H7 (cell line): ENCODE results near the gene FRMD4A. TPM values are rescaled to one million over a fixed set of nuclear protein-coding genes. Genes with fewer than 3 reads are reported as not detected.

ENCODE experiments used
- DNase-seq: peaks from one replicate; pipeline ENCODE4 v3.0.0; 2012
- H3K27me3 ChIP-seq: 2 replicates; pipeline ENCODE4 v1.6.0; 2011; ENCODE audit warnings: mild to moderate bottlenecking, low read length; ENCODE audit not compliant: control insufficient read depth, insufficient read depth
- H3K36me3 ChIP-seq: replicated peaks from 2 replicates; pipeline ENCODE4 v1.5.1; 2011; ENCODE audit warnings: low read length; ENCODE audit not compliant: control insufficient read depth, insufficient read depth
- H3K4me3 ChIP-seq: 2 replicates; pipeline ENCODE4 v1.5.1; 2011; ENCODE audit warnings: low read depth, mild to moderate bottlenecking, control low read depth, low read length, moderate library complexity; ENCODE audit not compliant: insufficient read depth
- total RNA-seq: library from RNA; depleted of rRNA; stranded (reverse); fragments of >200 nt; shearing (Covaris generic); gene quantifications from 2 replicates; pipeline ENCODE4 v1.2.3, GENCODE V29; 2014

FRMD4A gene
- total RNA-seq, 1 experiment from 2014 or later = 10.8 TPM

- Histone ChIP-seq H3K36me3 (no peaks in the 10 kb centered on the region), H3K4me3 (no peak overlapping the region), H3K27me3 (no peaks in the 10 kb centered on the region)
- DNase-seq = no peak
These were observed 339.8 kb downstream of the FRMD4A start for GRCh38 chr10:13990946-13991345.

- Histone ChIP-seq H3K4me3 (no peak overlapping the region), H3K27me3 (no peaks in the 10 kb centered on the region), H3K36me3 (no peaks in the 10 kb centered on the region)
- DNase-seq = no peak
These were observed 340.3 kb downstream of the FRMD4A start for GRCh38 chr10:13990392-13990805.

GRCh38 chr10:13989616-13990015, 341.1 kb downstream of the FRMD4A start:
- Histone ChIP-seq H3K4me3 (no peak overlapping the region), H3K36me3 (no peaks in the 10 kb centered on the region), H3K27me3 (no peaks in the 10 kb centered on the region)
- no peak for DNase-seq

- no peak overlapping the region for H3K4me3 ChIP-seq
- no peak for DNase-seq
- H3K27me3 ChIP-seq = no peaks in the 10 kb centered on the region
- H3K36me3 ChIP-seq = no peaks in the 10 kb centered on the region
These were observed 343.3 kb downstream of the FRMD4A start for GRCh38 chr10:13987446-13987845.

GRCh38 chr10:13984647-13985155, 346.0 kb downstream of the FRMD4A start:
- H3K27me3 ChIP-seq = no peaks in the 10 kb centered on the region
- no peaks in the 10 kb centered on the region for H3K36me3 ChIP-seq
- DNase-seq = no peak
- no peak overlapping the region for H3K4me3 ChIP-seq

- H3K4me3 ChIP-seq = no peak overlapping the region
- no peak for DNase-seq
- no peaks in the 10 kb centered on the region for H3K27me3 ChIP-seq
- no peaks in the 10 kb centered on the region for H3K36me3 ChIP-seq
These were observed 347.7 kb downstream of the FRMD4A start for GRCh38 chr10:13983035-13983434.

- H3K27me3 ChIP-seq = no peaks in the 10 kb centered on the region
- no peaks in the 10 kb centered on the region for H3K36me3 ChIP-seq
- H3K4me3 ChIP-seq = no peak overlapping the region
- no peak for DNase-seq
These were observed 352.1 kb downstream of the FRMD4A start for GRCh38 chr10:13978533-13979115.

- Histone ChIP-seq H3K36me3 (no peaks in the 10 kb centered on the region), H3K27me3 (no peaks in the 10 kb centered on the region), H3K4me3 (no peak overlapping the region)
- no peak for DNase-seq
These were observed 352.7 kb downstream of the FRMD4A start for GRCh38 chr10:13977861-13978532.

- Histone ChIP-seq H3K36me3 (no peaks in the 10 kb centered on the region), H3K4me3 (no peak overlapping the region), H3K27me3 (no peaks in the 10 kb centered on the region)
- no peak for DNase-seq
These were observed 357.0 kb downstream of the FRMD4A start for GRCh38 chr10:13973742-13974141.

- no peaks in the 10 kb centered on the region for H3K36me3 ChIP-seq
- H3K27me3 ChIP-seq = no peaks in the 10 kb centered on the region
- DNase-seq = no peak
- H3K4me3 ChIP-seq = no peak overlapping the region
These were observed 358.1 kb downstream of the FRMD4A start for GRCh38 chr10:13972609-13973008.

GRCh38 chr10:13971601-13972475, 358.9 kb downstream of the FRMD4A start:
- Histone ChIP-seq H3K36me3 (no peaks in the 10 kb centered on the region), H3K4me3 (no peak overlapping the region), H3K27me3 (no peaks in the 10 kb centered on the region)
- DNase-seq = peak; percentile 70

- DNase-seq = no peak
- Histone ChIP-seq H3K36me3 (no peaks in the 10 kb centered on the region), H3K27me3 (no peaks in the 10 kb centered on the region), H3K4me3 (no peak overlapping the region)
These were observed 359.8 kb downstream of the FRMD4A start for GRCh38 chr10:13970957-13971353.

- DNase-seq = peak; percentile 65
- no peak overlapping the region for H3K4me3 ChIP-seq
- H3K36me3 ChIP-seq = no peaks in the 10 kb centered on the region
- H3K27me3 ChIP-seq = no peaks in the 10 kb centered on the region
These were observed 360.3 kb downstream of the FRMD4A start for GRCh38 chr10:13970236-13970956.

- Histone ChIP-seq H3K27me3 (no peaks in the 10 kb centered on the region), H3K36me3 (no peaks in the 10 kb centered on the region), H3K4me3 (no peak overlapping the region)
- no peak for DNase-seq
These were observed 361.0 kb downstream of the FRMD4A start for GRCh38 chr10:13969792-13970140.
